Glutamatergic neuron (in vitro differentiated cells): Measurements from ENCODE around the gene MINK1. TPM values are rescaled to one million over a fixed set of nuclear protein-coding genes. Genes with fewer than 3 reads are reported as not detected.

Source experiments
- DNase-seq: peaks from one replicate; pipeline ENCODE4 v3.0.0; 2022
- H3K27ac Mint-ChIP-seq: one replicate; pipeline ENCODE4 v1.8.0; 2020; ENCODE audit warnings: mild to moderate bottlenecking, mixed read lengths, inconsistent platforms; ENCODE audit not compliant: unreplicated experiment
- H3K27me3 Mint-ChIP-seq: one replicate; pipeline ENCODE4 v1.8.0; 2020; ENCODE audit warnings: mild to moderate bottlenecking, moderate library complexity, mixed read lengths, inconsistent platforms; ENCODE audit not compliant: unreplicated experiment
- H3K36me3 Mint-ChIP-seq: one replicate; pipeline ENCODE4 v1.8.0; 2020; ENCODE audit warnings: mild to moderate bottlenecking, mixed read lengths, inconsistent platforms; ENCODE audit not compliant: unreplicated experiment
- H3K4me1 Mint-ChIP-seq: one replicate; pipeline ENCODE4 v1.8.0; 2020; ENCODE audit warnings: mild to moderate bottlenecking, low read depth, mixed read lengths, inconsistent platforms; ENCODE audit not compliant: unreplicated experiment
- H3K4me3 Mint-ChIP-seq: one replicate; pipeline ENCODE4 v1.8.0; 2020; ENCODE audit warnings: mild to moderate bottlenecking, mixed read lengths, inconsistent platforms; ENCODE audit not compliant: unreplicated experiment
- H3K9me3 Mint-ChIP-seq: one replicate; pipeline ENCODE4 v1.8.0; 2020; ENCODE audit warnings: mild to moderate bottlenecking, moderate library complexity, mixed read lengths, inconsistent platforms; ENCODE audit not compliant: unreplicated experiment
- CTCF ChIP-seq: fragments of 200-600 bp; sonication (generic); IDR thresholded peaks from one replicate; pipeline ENCODE4 v1.5.0; 2021; ENCODE audit not compliant: partially characterized antibody, unreplicated experiment
- long read RNA-seq: library from polyadenylated mRNA; unstranded; transcript quantifications from one replicate; pipeline ENCODE4 v2.0.0, GENCODE V29; 2020; ENCODE audit not compliant: unreplicated experiment
- total RNA-seq: library from RNA; stranded (reverse); fragmentation: NEBNext Ultra II Directional; extraction: Animal tissue kit (Norgen Biotek cat#: 25700); gene quantifications from one replicate; pipeline ENCODE4 v1.2.1, GENCODE V29; 2021; ENCODE audit not compliant: unreplicated experiment

Gene MINK1
- 130 TPM for total RNA-seq
- long read RNA-seq, partial matches to known transcripts, result 0 of 4 reads
- long read RNA-seq, other reads (novel, unspliced or antisense), result 4 of 4 reads

- peaks cover 5% of the 10 kb centered on the region for H3K36me3 Mint-ChIP-seq
- no peak for TF ChIP-seq CTCF
- H3K4me1 Mint-ChIP-seq, result peaks cover 29% of the 10 kb centered on the region
- DNase-seq, result peak; percentile 87
- peaks cover 4% of the 10 kb centered on the region for H3K9me3 Mint-ChIP-seq
- peak within 1 kb of the TSS; percentile 83 for H3K27ac Mint-ChIP-seq
- no peaks in the 10 kb centered on the region for H3K27me3 Mint-ChIP-seq
- H3K4me3 Mint-ChIP-seq, result peak within 1 kb of the TSS; percentile 96
Observed at GRCh38 chr17:4833178-4833940, at the start of gene MINK1. TSS of gene MINK1 (plus strand) at chr17:4833340. CDS start at chr17:4833584, 244 bp downstream.

GRCh38 chr17:4785311-4786105, 47.6 kb upstream of the MINK1 start:
- peaks cover 4% of the 10 kb centered on the region for H3K9me3 Mint-ChIP-seq
- H3K36me3 Mint-ChIP-seq, result no peaks in the 10 kb centered on the region
- H3K4me3 Mint-ChIP-seq, result no peak overlapping the region
- H3K27me3 Mint-ChIP-seq, result peaks cover 4% of the 10 kb centered on the region
- H3K27ac Mint-ChIP-seq, result no peak overlapping the region
- H3K4me1 Mint-ChIP-seq, result peaks cover 9% of the 10 kb centered on the region
- no peak for DNase-seq
- no peak for TF ChIP-seq CTCF

- no peak within 1 kb of the TSS for H3K4me3 Mint-ChIP-seq
- peaks cover 12% of the 10 kb centered on the region for H3K4me1 Mint-ChIP-seq
- H3K36me3 Mint-ChIP-seq, result no peaks in the 10 kb centered on the region
- TF ChIP-seq CTCF, result no peak
- peak; percentile 58 for DNase-seq
- peaks cover 7% of the 10 kb centered on the region for H3K9me3 Mint-ChIP-seq
- H3K27ac Mint-ChIP-seq, result peak within 1 kb of the TSS; percentile 43
- H3K27me3 Mint-ChIP-seq, result peaks cover 7% of the 10 kb centered on the region
Observed at GRCh38 chr17:4786106-4786511, 47.0 kb upstream of the MINK1 start, which contains the start of gene VMO1. TSS of gene VMO1 (minus strand) at chr17:4786364. CDS start at chr17:4786352, 12 bp downstream.

GRCh38 chr17:4786516-4786915, 46.6 kb upstream of the MINK1 start:
- no peaks in the 10 kb centered on the region for H3K36me3 Mint-ChIP-seq
- peaks cover 12% of the 10 kb centered on the region for H3K4me1 Mint-ChIP-seq
- H3K4me3 Mint-ChIP-seq, result no peak overlapping the region
- H3K9me3 Mint-ChIP-seq, result peaks cover 7% of the 10 kb centered on the region
- TF ChIP-seq CTCF, result no peak
- H3K27me3 Mint-ChIP-seq, result peaks cover 7% of the 10 kb centered on the region
- DNase-seq, result no peak
- H3K27ac Mint-ChIP-seq, result peak overlapping the region; percentile 43
